ENCODE results near the gene ZBTB7C. TPM values are rescaled to one million over a fixed set of nuclear protein-coding genes. Genes with fewer than 3 reads are reported as not detected.

The ZBTB7C gene
- total and polyA plus RNA-seq, 10 of the 15 experiments (the other 5 are each of a cell fraction or from before 2014, with no cell fraction given): under 0.01 to 0.08 (median 0.01) TPM; not detected in 7

GRCh38 chr18:48042431-48042830 is 366.8 kb downstream of the ZBTB7C start (continued):
- no peak for TF ChIP-seq CEBPZ (IDR thresholded peaks at IDR 0.05; ENCODE audit: low read depth, low read length)
- no peak for TF ChIP-seq SKIL (IDR thresholded peaks at IDR 0.05; ENCODE audit: low read depth, poor library complexity, severe bottlenecking)

- H3K9ac ChIP-seq (ENCODE audit: control insufficient read depth, insufficient read depth, low read length): no peak overlapping the region
- ChIA-PET RAD21 (ENCODE audit: unreplicated experiment) (no interaction called here), POLR2A (no interaction called here)
- TF ChIP-seq ZSCAN29 (IDR thresholded peaks at IDR 0.05) (no peak), ZZZ3 (IDR thresholded peaks at IDR 0.05; ENCODE audit: control insufficient read depth, insufficient read length, low read depth) (no peak), CREM (IDR thresholded peaks at IDR 0.05; ENCODE audit: low read depth) (no peak), CEBPZ (IDR thresholded peaks at IDR 0.05; ENCODE audit: low read depth, low read length) (no peak), PML (IDR thresholded peaks at IDR 0.05; ENCODE audit: low read length) (no peak), POLR2AphosphoS2 (IDR thresholded peaks at IDR 0.05; ENCODE audit: low read depth, low read length) (no peak), E2F4 (IDR thresholded peaks at IDR 0.05; ENCODE audit: low read depth, low read length) (no peak), YY1 (IDR thresholded peaks at IDR 0.05; ENCODE audit: low read depth, low read length) (no peak), POU2F2 (IDR thresholded peaks at IDR 0.05; ENCODE audit: borderline replicate concordance, low read depth, low read length) (no peak), SREBF1 (IDR thresholded peaks at IDR 0.05; ENCODE audit: low read length) (no peak), NFIC (IDR thresholded peaks at IDR 0.05; ENCODE audit: low read depth, low read length) (no peak)
Measured at GRCh38 chr18:48040457-48041110, 368.6 kb downstream of the ZBTB7C start.

More at GRCh38 chr18:48040457-48041110, 368.6 kb downstream of the ZBTB7C start:
- FAIRE-seq: no peak
- Histone ChIP-seq H3K4me3 (no peak overlapping the region), H3K4me1 (ENCODE audit: control insufficient read depth, insufficient read depth, low read length) (no peaks in the 10 kb centered on the region), H3K79me2 (ENCODE audit: control insufficient read depth, insufficient read depth, low read length) (no peaks in the 10 kb centered on the region), H3K4me2 (ENCODE audit: control insufficient read depth, insufficient read depth) (no peak overlapping the region), H3K9me3 (replicated peaks; ENCODE audit: control insufficient read depth, insufficient read depth, low read length) (no peaks in the 10 kb centered on the region), H3K27me3 (replicated peaks in 1 of 2; ENCODE audit: control insufficient read depth in 2 of 2, insufficient read depth in 2 of 2, low read length in 1 of 2) (peaks cover 0 to 3% of the 10 kb centered on the region in 2 experiments; a peak in 3 of 4 replicates), H4K20me1 (ENCODE audit: control insufficient read depth, insufficient read depth) (no peaks in the 10 kb centered on the region), H2AFZ (ENCODE audit: control insufficient read depth, low read depth, low read length) (no peak overlapping the region), H3K36me3 (ENCODE audit: control insufficient read depth in 2 of 2, insufficient read depth in 2 of 2, low read length in 1 of 2) (no peaks in the 10 kb centered on the region), H3K27ac (ENCODE audit: control insufficient read depth, insufficient read depth) (no peak overlapping the region)
- no peak for DNase-seq (ENCODE audit: low read depth, low spot score)
- intact Hi-C loops (cut with micrococcal nuclease; ENCODE audit: unreplicated experiment) (no loop called here), in situ Hi-C loops (cut with MboI) (no loop called here)
- no TSS peak for BruUV-seq (replicated peaks)
- 50% methylated on average over 22 of the region's 23 CpGs for WGBS (ENCODE audit: insufficient coverage, insufficient replicate concordance, low lambda C conversion rate, missing lambda C conversion rate)
- ChIA-PET SMC1A (ENCODE audit: uncharacterized antibody, unreplicated experiment) (no interaction called here), CTCF (no interaction called here)
- no peak for ATAC-seq

All from GM12878 (cell line).